GM12891 (cell line): ENCODE data around the gene FBXL17.

Experiments used
- POLR2A ChIP-seq: IDR thresholded peaks from 2 replicates; pipeline ENCODE4 v1.6.1; 2011; ENCODE audit warnings: low read depth, low read length, control low read depth
- POLR2AphosphoS5 ChIP-seq: IDR thresholded peaks from 2 replicates; pipeline ENCODE4 v1.6.1; 2011; ENCODE audit warnings: low read depth, low read length, control low read depth
- TAF1 ChIP-seq: IDR thresholded peaks from 2 replicates; pipeline ENCODE4 v1.6.1; 2011; ENCODE audit warnings: low read depth, low read length, control low read depth

DNA sequence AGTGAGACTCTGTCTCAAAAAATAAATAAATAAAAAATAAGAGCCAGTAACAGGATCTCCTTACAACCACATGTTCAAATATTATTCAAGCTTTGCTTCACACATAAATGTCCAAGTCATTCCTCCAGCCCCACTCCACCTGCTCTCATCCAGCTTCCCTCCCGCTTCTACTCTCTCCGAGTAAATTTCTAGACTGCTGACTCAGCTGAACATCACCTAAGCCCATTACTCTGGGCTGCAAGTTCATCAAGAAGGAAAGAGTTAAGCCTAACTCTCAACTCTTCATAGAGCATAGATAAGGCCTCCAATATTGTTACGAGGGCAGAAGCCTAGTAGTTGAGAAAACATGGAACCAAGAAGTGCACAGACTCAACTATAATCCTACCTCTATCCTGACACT is 300.2 kb downstream of the FBXL17 start:
- TF ChIP-seq POLR2A (no peak), TAF1 (no peak), POLR2AphosphoS5 (no peak)
